Suppressor macrophage treated with lipopolysaccharide for 1 hour (primary cell): ENCODE results near the gene SUSD6.

Experiments
- DNase-seq, 3 donors: peaks; one replicate each; pipeline ENCODE4 v3.0.0-alpha.2; 2020 to 2022

SUSD6 gene

GRCh38 chr14:69611172-69612013, at the start of gene SUSD6:
TSS of gene SUSD6 (plus strand) at chr14:69611596. CDS start at chr14:69658593, 46,997 bp downstream.
- DNase-seq = peak; percentile 92 to 98 (median 96)

GRCh38 chr14:69561893-69562292, 49.5 kb upstream of the SUSD6 start:
- no peak for DNase-seq

GRCh38 chr14:69567563-69567962, 43.8 kb upstream of the SUSD6 start:
- no peak for DNase-seq

GRCh38 chr14:69569859-69570258, 41.5 kb upstream of the SUSD6 start:
- DNase-seq = no peak

- no peak for DNase-seq
Measured at GRCh38 chr14:69570836-69571330, 40.5 kb upstream of the SUSD6 start.

GRCh38 chr14:69571449-69572029, 39.9 kb upstream of the SUSD6 start:
- DNase-seq = no peak

GRCh38 chr14:69572030-69572840, 39.2 kb upstream of the SUSD6 start:
- peak in 2 of 3 donors; percentile 24 to 53 for DNase-seq

GRCh38 chr14:69572841-69573135, 38.6 kb upstream of the SUSD6 start:
- DNase-seq = peak in 1 of 3 donors; percentile 10

GRCh38 chr14:69573205-69573830, 38.1 kb upstream of the SUSD6 start:
- peak in 1 of 3 donors; percentile 7 for DNase-seq

GRCh38 chr14:69573831-69574262, 37.5 kb upstream of the SUSD6 start:
- DNase-seq = no peak

- peak; percentile 66 to 82 (median 74) for DNase-seq
Measured at GRCh38 chr14:69574263-69574953, 37.0 kb upstream of the SUSD6 start, which contains the start of gene CCDC177. TSS of gene CCDC177 (minus strand) at chr14:69574871. CDS start at chr14:69573622, 1,249 bp downstream.

GRCh38 chr14:69574954-69575295, 36.5 kb upstream of the SUSD6 start:
- DNase-seq = no peak

GRCh38 chr14:69579476-69579875, 31.9 kb upstream of the SUSD6 start:
- DNase-seq = no peak

- peak; percentile 48 to 57 (median 57) for DNase-seq
Measured at GRCh38 chr14:69580009-69580577, 31.3 kb upstream of the SUSD6 start.

GRCh38 chr14:69581316-69581935, 30.0 kb upstream of the SUSD6 start:
- DNase-seq = no peak

- DNase-seq = peak in 2 of 3 donors; percentile 36 to 60
Measured at GRCh38 chr14:69582212-69582611, 29.2 kb upstream of the SUSD6 start.

GRCh38 chr14:69582829-69583228, 28.6 kb upstream of the SUSD6 start:
- no peak for DNase-seq

GRCh38 chr14:69584389-69584788, 27.0 kb upstream of the SUSD6 start:
- no peak for DNase-seq

- peak in 2 of 3 donors; percentile 29 to 46 for DNase-seq
Measured at GRCh38 chr14:69586404-69586803, 25.0 kb upstream of the SUSD6 start.

GRCh38 chr14:69587389-69587788, 24.0 kb upstream of the SUSD6 start:
- no peak for DNase-seq

- DNase-seq = no peak
Measured at GRCh38 chr14:69591317-69591716, 20.1 kb upstream of the SUSD6 start.
